ENCODE measurements around the gene ACSL5.

Gene ACSL5

GRCh38 chr10:112360308-112361270 is 13.3 kb upstream of the ACSL5 start:
- Histone ChIP-seq H3K27ac (peak overlapping the region in 1 of 2 donors; percentile 73), H3K4me3 (no peak overlapping the region)
- TF ChIP-seq, protein P1, sequence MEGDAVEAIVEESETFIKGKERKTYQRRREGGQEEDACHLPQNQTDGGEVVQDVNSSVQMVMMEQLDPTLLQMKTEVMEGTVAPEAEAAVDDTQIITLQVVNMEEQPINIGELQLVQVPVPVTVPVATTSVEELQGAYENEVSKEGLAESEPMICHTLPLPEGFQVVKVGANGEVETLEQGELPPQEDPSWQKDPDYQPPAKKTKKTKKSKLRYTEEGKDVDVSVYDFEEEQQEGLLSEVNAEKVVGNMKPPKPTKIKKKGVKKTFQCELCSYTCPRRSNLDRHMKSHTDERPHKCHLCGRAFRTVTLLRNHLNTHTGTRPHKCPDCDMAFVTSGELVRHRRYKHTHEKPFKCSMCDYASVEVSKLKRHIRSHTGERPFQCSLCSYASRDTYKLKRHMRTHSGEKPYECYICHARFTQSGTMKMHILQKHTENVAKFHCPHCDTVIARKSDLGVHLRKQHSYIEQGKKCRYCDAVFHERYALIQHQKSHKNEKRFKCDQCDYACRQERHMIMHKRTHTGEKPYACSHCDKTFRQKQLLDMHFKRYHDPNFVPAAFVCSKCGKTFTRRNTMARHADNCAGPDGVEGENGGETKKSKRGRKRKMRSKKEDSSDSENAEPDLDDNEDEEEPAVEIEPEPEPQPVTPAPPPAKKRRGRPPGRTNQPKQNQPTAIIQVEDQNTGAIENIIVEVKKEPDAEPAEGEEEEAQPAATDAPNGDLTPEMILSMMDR (IDR thresholded peaks at IDR 0.05), result no peak
- peak; percentile 72 for DNase-seq (ENCODE audit: low spot score)

GRCh38 chr10:112361951-112362751 is 11.8 kb upstream of the ACSL5 start:
- DNase-seq (ENCODE audit: low spot score), result peak; percentile 76
- Histone ChIP-seq H3K27ac (peak overlapping the region in 1 of 2 donors; percentile 73), H3K4me3 (no peak overlapping the region)
- TF ChIP-seq, protein P1 (IDR thresholded peaks at IDR 0.05), result no peak

DNA sequence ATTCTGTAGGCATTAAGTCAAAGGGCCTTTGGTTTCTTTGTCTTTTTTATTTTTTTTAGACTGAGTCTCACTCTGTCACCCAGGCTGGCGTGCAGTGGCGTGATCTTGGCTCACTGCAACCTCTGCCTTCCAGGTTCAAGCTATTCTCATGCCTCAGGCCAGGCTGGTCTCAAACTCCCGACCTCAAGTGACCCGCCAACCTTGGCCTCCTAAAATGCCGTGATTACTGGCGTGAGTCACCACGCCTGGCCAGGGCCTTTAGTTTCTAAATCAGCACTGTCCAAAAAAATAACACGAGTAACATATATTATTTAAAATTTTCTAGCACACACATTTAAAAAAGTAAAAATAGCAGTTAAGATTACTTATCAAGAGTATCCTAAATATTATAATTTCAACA is 11.1 kb upstream of the ACSL5 start:
- peak; percentile 78 for DNase-seq (ENCODE audit: low spot score)
- H3K4me3 ChIP-seq, result no peak overlapping the region
- TF ChIP-seq, protein P1 (IDR thresholded peaks at IDR 0.05), result no peak
- no peak overlapping the region for H3K27ac ChIP-seq

DNA sequence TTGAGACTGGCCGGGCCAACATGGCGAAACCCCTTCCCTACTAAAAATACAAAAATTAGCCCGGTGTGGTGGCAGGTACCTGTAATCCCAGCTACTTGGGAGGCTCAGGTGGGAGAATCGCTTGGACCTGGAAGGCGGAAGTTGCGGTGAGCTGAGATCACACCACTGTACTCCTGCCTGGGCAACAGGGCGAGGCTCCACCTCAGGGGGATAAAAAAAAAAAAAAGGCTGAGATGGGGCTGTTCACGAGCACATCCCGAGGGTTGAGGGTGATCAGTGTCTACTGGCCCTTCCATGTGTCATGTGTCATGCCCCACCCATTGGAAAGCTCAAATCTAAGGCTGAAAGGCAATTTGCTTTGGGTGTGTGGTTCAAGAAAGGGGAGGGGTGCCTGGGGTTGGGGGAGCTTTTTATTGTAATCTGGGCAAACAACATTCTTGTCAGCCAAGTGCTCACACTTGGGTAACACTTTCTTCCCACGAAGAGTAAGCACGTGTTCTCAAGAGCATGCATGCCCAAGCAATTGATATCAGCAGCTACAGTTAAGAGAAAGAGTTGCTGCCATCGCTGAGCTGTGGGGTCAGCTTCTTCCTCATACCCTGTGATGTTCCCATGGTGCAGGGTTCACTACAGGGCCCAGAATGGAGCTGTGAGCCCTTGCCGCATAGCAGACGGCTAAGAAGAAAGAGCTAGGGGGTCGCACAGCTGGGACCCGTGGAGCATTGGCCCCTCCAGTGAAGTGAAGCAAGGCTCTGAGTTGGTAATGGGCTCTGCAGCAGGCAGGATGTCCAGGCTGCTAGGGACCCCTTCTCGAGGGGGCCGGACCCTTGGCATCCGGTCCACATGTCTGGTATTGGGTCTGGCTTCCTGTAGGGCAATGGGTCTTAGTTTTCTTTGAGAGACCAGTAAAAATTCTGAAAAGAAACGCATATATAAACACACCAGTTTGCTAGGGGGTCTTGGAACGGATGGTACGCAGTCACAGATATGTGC is 9.9 kb upstream of the ACSL5 start:
- TF ChIP-seq, protein P1 (IDR thresholded peaks at IDR 0.05), result no peak
- Histone ChIP-seq H3K4me3 (no peak overlapping the region), H3K27ac (no peak overlapping the region)
- DNase-seq (ENCODE audit: low spot score), result peak; percentile 29

- TF ChIP-seq, protein P1 (IDR thresholded peaks at IDR 0.05), result no peak
- H3K27ac ChIP-seq, result no peak overlapping the region
- no peak for DNase-seq (ENCODE audit: low spot score)
- no peak overlapping the region for H3K4me3 ChIP-seq
Measured at GRCh38 chr10:112365014-112365432, 8.9 kb upstream of the ACSL5 start.

GRCh38 chr10:112365451-112365850 is 8.5 kb upstream of the ACSL5 start:
- no peak overlapping the region for H3K4me3 ChIP-seq
- TF ChIP-seq, protein P1 (IDR thresholded peaks at IDR 0.05), result no peak
- H3K27ac ChIP-seq, result no peak overlapping the region
- DNase-seq (ENCODE audit: low spot score), result no peak
